H9 (cell line): ENCODE data around the gene SUSD2. TPM values are rescaled to one million over a fixed set of nuclear protein-coding genes. Genes with fewer than 3 reads are reported as not detected.

ENCODE experiments used
- DNase-seq: peaks from one replicate; pipeline ENCODE4 v3.0.0-alpha.2; 2017
- H2AFZ ChIP-seq: one replicate; pipeline ENCODE4 v1.6.1; 2013; ENCODE audit warnings: mild to moderate bottlenecking, low read length, control low read depth, moderate library complexity
- H2AK5ac ChIP-seq: 2 replicates; pipeline ENCODE4 v1.6.1; 2013; ENCODE audit warnings: low read length, control low read depth, mixed read lengths; ENCODE audit not compliant: insufficient read length
- H2BK120ac ChIP-seq: one replicate; pipeline ENCODE4 v1.6.1; 2013; ENCODE audit warnings: low read depth, mild to moderate bottlenecking, low read length, control low read depth, inconsistent platforms; ENCODE audit not compliant: poor library complexity, severe bottlenecking
- H2BK12ac ChIP-seq: 2 replicates; pipeline ENCODE4 v1.6.1; 2013; ENCODE audit warnings: low read length, control low read depth, mixed read lengths, low read depth; ENCODE audit not compliant: insufficient read length
- H2BK15ac ChIP-seq: 2 replicates; pipeline ENCODE4 v1.6.1; 2013; ENCODE audit warnings: low read depth, low read length, control low read depth
- H2BK20ac ChIP-seq: one replicate; pipeline ENCODE4 v1.6.1; 2013; ENCODE audit warnings: low read depth, mild to moderate bottlenecking, low read length, control low read depth, inconsistent platforms; ENCODE audit not compliant: poor library complexity, severe bottlenecking
- H2BK5ac ChIP-seq: 2 replicates; pipeline ENCODE4 v1.6.1; 2013; ENCODE audit warnings: low read length, control low read depth, mixed read lengths; ENCODE audit not compliant: insufficient read length
- H3K14ac ChIP-seq: 2 replicates; pipeline ENCODE4 v1.6.1; 2013; ENCODE audit warnings: low read length, control low read depth; ENCODE audit not compliant: insufficient read depth
- H3K18ac ChIP-seq: 2 replicates; pipeline ENCODE4 v1.6.1; 2013; ENCODE audit warnings: low read depth, mild to moderate bottlenecking, mixed read lengths, low read length, control low read depth; ENCODE audit not compliant: insufficient read length
- H3K23ac ChIP-seq: 2 replicates; pipeline ENCODE4 v1.6.1; 2013; ENCODE audit warnings: low read length, control low read depth, mixed read lengths, low read depth; ENCODE audit not compliant: insufficient read length
- H3K23me2 ChIP-seq: 2 replicates; pipeline ENCODE4 v1.6.1; 2013; ENCODE audit warnings: low read depth, mild to moderate bottlenecking, mixed read lengths, low read length, control low read depth; ENCODE audit not compliant: insufficient read length, poor library complexity, severe bottlenecking
- H3K27ac ChIP-seq: 2 replicates; pipeline ENCODE4 v1.5.1; 2013; ENCODE audit warnings: low read length, control low read depth, mixed read lengths, low read depth; ENCODE audit not compliant: insufficient read length
- H3K27me3 ChIP-seq: 2 replicates; pipeline ENCODE4 v1.6.1; 2013; ENCODE audit warnings: low read length, control low read depth, inconsistent platforms; ENCODE audit not compliant: insufficient read depth
- H3K4ac ChIP-seq: 2 replicates; pipeline ENCODE4 v1.6.1; 2013; ENCODE audit warnings: low read depth, mild to moderate bottlenecking, control low read depth, inconsistent platforms, low read length, moderate library complexity
- H3K4me1 ChIP-seq: 2 replicates; pipeline ENCODE4 v1.6.1; 2013; ENCODE audit warnings: low read length, control low read depth, inconsistent platforms; ENCODE audit not compliant: insufficient read depth
- H3K4me2 ChIP-seq: 2 replicates; pipeline ENCODE4 v1.6.1; 2013; ENCODE audit warnings: low read length, control low read depth, mixed read lengths; ENCODE audit not compliant: insufficient read length, insufficient read depth
- H3K56ac ChIP-seq: 2 replicates; pipeline ENCODE4 v1.6.1; 2013; ENCODE audit warnings: low read depth, mild to moderate bottlenecking, mixed read lengths, low read length, control low read depth; ENCODE audit not compliant: insufficient read length
- H3K79me1 ChIP-seq: 2 replicates; pipeline ENCODE4 v1.6.1; 2013; ENCODE audit warnings: low read depth, mild to moderate bottlenecking, moderate library complexity, low read length, control low read depth, inconsistent platforms; ENCODE audit not compliant: insufficient read depth, poor library complexity, severe bottlenecking
- H3K79me2 ChIP-seq: 2 replicates; pipeline ENCODE4 v1.6.1; 2013; ENCODE audit warnings: low read length, control low read depth, inconsistent platforms; ENCODE audit not compliant: insufficient read depth
- H3K9ac ChIP-seq: 2 replicates; pipeline ENCODE4 v1.6.1; 2013; ENCODE audit warnings: low read length, control low read depth, mixed read lengths; ENCODE audit not compliant: insufficient read length; ENCODE audit errors: extremely low read depth
- H3K9me3 ChIP-seq: one replicate; pipeline ENCODE4 v1.6.1; 2013; ENCODE audit warnings: low read depth, low read length, inconsistent platforms; ENCODE audit not compliant: control insufficient read depth
- H3T11ph ChIP-seq: one replicate; pipeline ENCODE4 v1.6.1; 2013; ENCODE audit warnings: mild to moderate bottlenecking, low read length, control low read depth, inconsistent platforms
- H4K20me1 ChIP-seq: one replicate; pipeline ENCODE4 v1.6.1; 2013; ENCODE audit not compliant: control insufficient read depth, insufficient read length, insufficient read depth
- H4K5ac ChIP-seq: 2 replicates; pipeline ENCODE4 v1.6.1; 2013; ENCODE audit warnings: low read depth, mild to moderate bottlenecking, mixed read lengths, low read length, control low read depth; ENCODE audit not compliant: insufficient read length
- H4K8ac ChIP-seq: replicated peaks from 2 replicates; pipeline ENCODE4 v1.6.1; 2013; ENCODE audit warnings: low read length, control low read depth, mixed read lengths, low read depth; ENCODE audit not compliant: insufficient read length
- H4K91ac ChIP-seq: 2 replicates; pipeline ENCODE4 v1.6.1; 2013; ENCODE audit warnings: low read depth, mild to moderate bottlenecking, moderate library complexity, mixed read lengths, low read length, control low read depth; ENCODE audit not compliant: insufficient read length
- H3K27ac Mint-ChIP-seq, 3 experiments: 2 replicates in 2 of 3; 3 replicates in 1 of 3; pipeline ENCODE4 v1.8.0; 2020 to 2021; ENCODE audit warnings: mixed read lengths in 3 of 3, mild to moderate bottlenecking in 1 of 3, moderate library complexity in 1 of 3
- H3K27me3 Mint-ChIP-seq: 2 replicates; pipeline ENCODE4 v1.8.0; 2021; ENCODE audit warnings: low read depth, mild to moderate bottlenecking, moderate library complexity, mixed read lengths
- H3K36me3 Mint-ChIP-seq, 3 experiments: 2 replicates in 2 of 3; 3 replicates in 1 of 3; pipeline ENCODE4 v1.8.0; 2020 to 2021; ENCODE audit warnings: low read depth in 3 of 3, mixed read lengths in 3 of 3; ENCODE audit not compliant: insufficient read depth in 1 of 3
- H3K4me1 Mint-ChIP-seq, 2 experiments: 2 replicates each; pipeline ENCODE4 v1.8.0; 2020; ENCODE audit warnings: mixed read lengths in 2 of 2
- H3K4me3 Mint-ChIP-seq, 2 experiments: 2 replicates in 1 of 2; 3 replicates in 1 of 2; pipeline ENCODE4 v1.8.0; 2020 to 2021; ENCODE audit warnings: mild to moderate bottlenecking in 2 of 2, mixed read lengths in 2 of 2, moderate library complexity in 1 of 2
- H3K9me3 Mint-ChIP-seq, 2 experiments: 2 replicates in 1 of 2; 3 replicates in 1 of 2; pipeline ENCODE4 v1.8.0; 2020; ENCODE audit warnings: mild to moderate bottlenecking in 2 of 2, mixed read lengths in 2 of 2, moderate library complexity in 1 of 2
- WGBS: extraction: QIAGEN DNeasy Blood & Tissue Kit; methylation state at CpG from one replicate; pipeline ENCODE4 v1.1.7; 2013; ENCODE audit warnings: missing lambda C conversion rate, low lambda C conversion rate, mixed read lengths; ENCODE audit not compliant: insufficient read length; ENCODE audit errors: extremely low coverage; 5-methylcytosine and 5-hydroxymethylcytosine counted together
- total RNA-seq: library from RNA; stranded (reverse); gene quantifications from 2 replicates; pipeline ENCODE4 v1.2.1, GENCODE V29; 2021
- TF ChIP-seq, protein P1 (sequence below): fragments of 200-600 bp; sonication (generic); conservative IDR thresholded peaks from 3 replicates; pipeline ENCODE4 v1.8.0; 2021; ENCODE audit warnings: antibody characterized with exemption, mild to moderate bottlenecking

Gene SUSD2
- total RNA-seq, 1 experiment from 2014 or later, result 4.2 TPM

DNA sequence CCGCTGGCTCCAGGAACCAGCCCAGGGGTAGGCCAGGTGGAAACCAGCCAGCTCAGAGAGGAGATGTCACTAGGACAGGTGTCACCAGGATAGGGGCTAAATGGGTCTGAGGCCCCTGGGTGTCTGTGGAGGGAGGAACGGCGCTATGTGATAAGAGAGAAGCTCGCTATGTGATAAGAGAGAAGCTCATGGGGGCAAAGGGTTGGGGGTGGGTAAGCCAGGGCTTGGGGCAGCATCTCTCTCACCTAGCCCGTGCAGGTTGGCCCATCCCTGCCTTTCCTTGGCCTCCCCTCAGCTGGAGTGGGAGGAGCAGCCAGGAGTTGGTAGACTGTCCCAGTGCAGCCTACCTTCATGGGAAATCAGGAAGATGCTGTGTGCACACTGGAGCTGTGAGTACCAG lies 26.5 kb upstream of the SUSD2 start:
- Histone ChIP-seq H4K91ac (no peak overlapping the region), H2AK5ac (no peak overlapping the region), H3K27ac (no peak overlapping the region), H3K4me2 (no peak overlapping the region), H2BK5ac (no peak overlapping the region), H3T11ph (no peak overlapping the region), H2BK120ac (no peak overlapping the region), H3K27me3 (no peaks in the 10 kb centered on the region), H4K5ac (no peak overlapping the region), H3K14ac (no peak overlapping the region), H3K9ac (no peak overlapping the region), H3K4ac (no peak overlapping the region), H3K23ac (no peak overlapping the region), H2BK20ac (no peak overlapping the region), H3K23me2 (peaks cover 10% of the 10 kb centered on the region), H3K79me2 (no peaks in the 10 kb centered on the region), H2BK12ac (no peak overlapping the region), H4K20me1 (no peaks in the 10 kb centered on the region), H2AFZ (no peak overlapping the region), H3K18ac (no peak overlapping the region), H3K9me3 (no peaks in the 10 kb centered on the region), H4K8ac (no peak overlapping the region), H3K79me1 (no peaks in the 10 kb centered on the region), H3K4me1 (no peaks in the 10 kb centered on the region; the same call in 1 of the 2 replicates), H2BK15ac (no peak overlapping the region), H3K56ac (no peak overlapping the region)
- no CpG with 5 or more reads among the region's 5 CpGs for WGBS
- TF ChIP-seq, protein P1, sequence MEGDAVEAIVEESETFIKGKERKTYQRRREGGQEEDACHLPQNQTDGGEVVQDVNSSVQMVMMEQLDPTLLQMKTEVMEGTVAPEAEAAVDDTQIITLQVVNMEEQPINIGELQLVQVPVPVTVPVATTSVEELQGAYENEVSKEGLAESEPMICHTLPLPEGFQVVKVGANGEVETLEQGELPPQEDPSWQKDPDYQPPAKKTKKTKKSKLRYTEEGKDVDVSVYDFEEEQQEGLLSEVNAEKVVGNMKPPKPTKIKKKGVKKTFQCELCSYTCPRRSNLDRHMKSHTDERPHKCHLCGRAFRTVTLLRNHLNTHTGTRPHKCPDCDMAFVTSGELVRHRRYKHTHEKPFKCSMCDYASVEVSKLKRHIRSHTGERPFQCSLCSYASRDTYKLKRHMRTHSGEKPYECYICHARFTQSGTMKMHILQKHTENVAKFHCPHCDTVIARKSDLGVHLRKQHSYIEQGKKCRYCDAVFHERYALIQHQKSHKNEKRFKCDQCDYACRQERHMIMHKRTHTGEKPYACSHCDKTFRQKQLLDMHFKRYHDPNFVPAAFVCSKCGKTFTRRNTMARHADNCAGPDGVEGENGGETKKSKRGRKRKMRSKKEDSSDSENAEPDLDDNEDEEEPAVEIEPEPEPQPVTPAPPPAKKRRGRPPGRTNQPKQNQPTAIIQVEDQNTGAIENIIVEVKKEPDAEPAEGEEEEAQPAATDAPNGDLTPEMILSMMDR, result no peak
- Mint-ChIP-seq H3K4me3 (peak overlapping the region in 1 of 2 experiments; percentile 78; a peak in 2 of 5 replicates), H3K36me3 (peaks cover 0 to 7% (median 0%) of the 10 kb centered on the region in 3 experiments; a peak in 4 of 7 replicates), H3K27me3 (peaks cover 14% of the 10 kb centered on the region), H3K9me3 (no peaks in the 10 kb centered on the region), H3K4me1 (peaks cover 20 to 34% of the 10 kb centered on the region in 2 experiments), H3K27ac (no peak overlapping the region)
- DNase-seq, result no peak
